HCT116 (cell line): ENCODE data around the gene BEGAIN. TPM values are rescaled to one million over a fixed set of nuclear protein-coding genes. Genes with fewer than 3 reads are reported as not detected.

ENCODE experiments used
- ATAC-seq: fragments of 200-7000 bp; cut with Tn5 transposase; 2 replicates; pipeline ENCODE4 v1.9.1; 2020; ENCODE audit warnings: mild to moderate bottlenecking, moderate library complexity
- BruUV-seq: library from RNA; stranded (reverse); fragments of 400-500 nt; replicated peaks from 2 replicates; lab custom pipeline; 2021; lab: Mats Ljungman, UMichigan
- CTCF ChIA-PET: fragments of 300-600 bp; sonication (Branson Sonifier 250); formaldehyde crosslinking; loops from one replicate; lab custom pipeline; 2021; ENCODE audit warnings: antibody characterized with exemption; lab: Charles Lee
- POLR2A ChIA-PET: fragments of 300-600, 350-600 bp; sonication (Branson Sonifier 250); formaldehyde crosslinking; loops from one replicate; lab custom pipeline; 2021; ENCODE audit warnings: antibody characterized with exemption; lab: Charles Lee
- RAD21 ChIA-PET, 2 experiments: fragments of 300-600 bp; sonication (Branson Sonifier 250); formaldehyde crosslinking; loops; one replicate each; lab custom pipeline; 2023; ENCODE audit warnings: low total read pairs in 2 of 2; ENCODE audit not compliant: uncharacterized antibody in 2 of 2, unreplicated experiment in 2 of 2, low non-redundant PET in 1 of 2; lab: Charles Lee
- DNase-seq: peaks from one replicate; pipeline ENCODE4 v3.0.0-alpha.2; 2010; ENCODE audit warnings: low read depth, low spot score
- H2AFZ ChIP-seq: fragments of 200-600 bp; shearing (Covaris generic), sonication (generic); 2 replicates; pipeline ENCODE4 v1.6.1; 2017; ENCODE audit warnings: low read depth, mixed run types, mixed read lengths, antibody characterized with exemption, low read length; ENCODE audit not compliant: poor library complexity, severe bottlenecking
- H3K27ac ChIP-seq: 2 replicates; pipeline ENCODE4 v1.5.1; 2012; ENCODE audit warnings: low read depth, low read length
- H3K27me3 ChIP-seq: fragments of 200-600 bp; sonication (generic); 2 replicates; pipeline ENCODE4 v1.6.1; 2016; ENCODE audit warnings: mixed run types, low read length, mixed read lengths; ENCODE audit not compliant: insufficient read depth
- H3K36me3 ChIP-seq, 2 experiments: fragments of 200-500 bp in 1 of 2; fragments of 200-600 bp in 1 of 2; sonication (Bioruptor generic) in 1 of 2; sonication (generic) in 1 of 2; 2 replicates each; pipeline versions ENCODE4 v1.5.1 to v1.6.1; 2014 to 2016; ENCODE audit warnings: low read length in 2 of 2, inconsistent platforms in 1 of 2, mixed read lengths in 1 of 2, mixed run types in 1 of 2; ENCODE audit not compliant: insufficient read depth in 2 of 2, control insufficient read depth in 1 of 2
- H3K4me1 ChIP-seq, 2 experiments: fragments of 200-600 bp in 1 of 2; sonication (generic) in 1 of 2; 2 replicates each; pipeline versions ENCODE4 v1.5.1 to v1.6.1; 2012 to 2017; ENCODE audit warnings: low read length in 2 of 2, inconsistent platforms in 1 of 2, mild to moderate bottlenecking in 1 of 2, mixed read lengths in 1 of 2, mixed run types in 1 of 2, moderate library complexity in 1 of 2; ENCODE audit not compliant: insufficient read depth in 2 of 2, control insufficient read depth in 1 of 2
- H3K4me2 ChIP-seq: fragments of 200-600 bp; sonication (generic); 2 replicates; pipeline ENCODE4 v1.6.1; 2017; ENCODE audit warnings: mixed run types, low read length, mixed read lengths
- H3K4me3 ChIP-seq, 2 experiments: fragments of 200-600 bp in 1 of 2; sonication (generic) in 1 of 2; replicated peaks in 1 of 2; 2 replicates each; pipeline ENCODE4 v1.5.1; 2011 to 2016; ENCODE audit warnings: low read length in 2 of 2, control low read depth in 1 of 2, low read depth in 1 of 2, mild to moderate bottlenecking in 1 of 2, mixed read lengths in 1 of 2, mixed run types in 1 of 2
- H3K79me2 ChIP-seq: fragments of 200-600 bp; sonication (generic); 2 replicates; pipeline ENCODE4 v1.6.1; 2017; ENCODE audit warnings: mild to moderate bottlenecking, mixed run types, low read length, moderate library complexity, mixed read lengths; ENCODE audit not compliant: insufficient read depth
- H3K9ac ChIP-seq: fragments of 200-600 bp; sonication (generic); 2 replicates; pipeline ENCODE4 v1.6.1; 2016; ENCODE audit warnings: low read length, mixed read lengths
- H3K9me2 ChIP-seq: fragments of 200-600 bp; sonication (generic), shearing (Covaris generic); 2 replicates; pipeline ENCODE4 v1.6.1; 2017; ENCODE audit warnings: mixed run types, mild to moderate bottlenecking, moderate library complexity; ENCODE audit not compliant: insufficient read depth
- H3K9me3 ChIP-seq, 2 experiments: fragments of 200-500 bp in 1 of 2; fragments of 200-600 bp in 1 of 2; sonication (Bioruptor generic) in 1 of 2; sonication (generic) in 1 of 2; 2 replicates each; pipeline ENCODE4 v1.6.1; 2014 to 2017; ENCODE audit warnings: low read length in 2 of 2, mixed read lengths in 2 of 2, inconsistent platforms in 1 of 2, low read depth in 1 of 2, mild to moderate bottlenecking in 1 of 2, mixed run types in 1 of 2, moderate library complexity in 1 of 2; ENCODE audit not compliant: control insufficient read depth in 1 of 2, insufficient read depth in 1 of 2
- H4K20me1 ChIP-seq: fragments of 200-600 bp; sonication (generic), shearing (Covaris generic); 2 replicates; pipeline ENCODE4 v1.6.1; 2017; ENCODE audit warnings: mixed run types, mild to moderate bottlenecking, moderate library complexity; ENCODE audit not compliant: insufficient read depth
- CEBPB ChIP-seq: IDR thresholded peaks from 2 replicates; pipeline ENCODE4 v1.6.1; 2012; ENCODE audit warnings: low read depth
- CTCF ChIP-seq, 3 experiments: fragments of 200-600 bp in 1 of 3; sonication (generic) in 1 of 3; IDR thresholded peaks in 2 of 3; conservative IDR thresholded peaks in 1 of 3; 2 replicates each; pipeline ENCODE4 v1.5.1; 2012 to 2017; ENCODE audit warnings: low read depth in 2 of 3, low read length in 2 of 3, antibody characterized with exemption in 1 of 3, borderline replicate concordance in 1 of 3, control low read depth in 1 of 3, mild to moderate bottlenecking in 1 of 3, mixed read lengths in 1 of 3, mixed run types in 1 of 3, moderate library complexity in 1 of 3; ENCODE audit not compliant: insufficient read depth in 1 of 3
- EGR1 ChIP-seq: IDR thresholded peaks from 2 replicates; pipeline ENCODE4 v1.6.1; 2012; ENCODE audit warnings: low read depth
- ELF1 ChIP-seq: IDR thresholded peaks from 2 replicates; pipeline ENCODE4 v1.6.1; 2012; ENCODE audit warnings: low read depth, borderline replicate concordance
- EZH2 ChIP-seq: fragments of 200-600 bp; sonication (generic); IDR thresholded peaks from 2 replicates; pipeline ENCODE4 v1.6.1; 2017; ENCODE audit warnings: antibody characterized with exemption, mixed run types
- FOSL1 ChIP-seq: IDR thresholded peaks from 2 replicates; pipeline ENCODE4 v1.6.1; 2012; ENCODE audit warnings: low read depth
- JUND ChIP-seq: IDR thresholded peaks from 2 replicates; pipeline ENCODE4 v1.6.1; 2012
- POLR2A ChIP-seq: IDR thresholded peaks from 2 replicates; pipeline ENCODE4 v1.7.0; 2011; ENCODE audit warnings: borderline replicate concordance; ENCODE audit not compliant: insufficient read depth, insufficient read length; ENCODE audit errors: extremely low read depth
- POLR2AphosphoS5 ChIP-seq: IDR thresholded peaks from 2 replicates; pipeline ENCODE4 v1.6.1; 2011; ENCODE audit warnings: mild to moderate bottlenecking, low read depth, low read length, moderate library complexity
- RAD21 ChIP-seq: IDR thresholded peaks from 2 replicates; pipeline ENCODE4 v1.6.1; 2012; ENCODE audit warnings: low read depth, mild to moderate bottlenecking
- REST ChIP-seq: IDR thresholded peaks from 2 replicates; pipeline ENCODE4 v1.6.1; 2012; ENCODE audit warnings: low read depth
- SP1 ChIP-seq: IDR thresholded peaks from 2 replicates; pipeline ENCODE4 v1.6.1; 2012; ENCODE audit warnings: low read depth
- SRF ChIP-seq: IDR thresholded peaks from 2 replicates; pipeline ENCODE4 v1.6.1; 2012; ENCODE audit warnings: low read depth
- TCF7L2 ChIP-seq: IDR thresholded peaks from 2 replicates; pipeline ENCODE4 v1.7.0; 2011; ENCODE audit warnings: borderline replicate concordance, inconsistent platforms; ENCODE audit not compliant: insufficient read depth, insufficient read length; ENCODE audit errors: extremely low read depth
- YY1 ChIP-seq: IDR thresholded peaks from 2 replicates; pipeline ENCODE4 v1.6.1; 2011; ENCODE audit warnings: low read length, low read depth, moderate library complexity, mild to moderate bottlenecking; ENCODE audit not compliant: insufficient replicate concordance; ENCODE audit errors: extremely low read depth
- ZNF274 ChIP-seq: fragments of 200-500 bp; sonication (Bioruptor generic); IDR thresholded peaks from 2 replicates; pipeline ENCODE4 v1.6.1; 2014; ENCODE audit warnings: mild to moderate bottlenecking, low read depth, low read length, inconsistent platforms
- intact Hi-C: fragments of 100-400 bp; cut with micrococcal nuclease; formaldehyde crosslinking; loops from 2 replicates; pipeline ENCODE4 v1.10.0; 2022
- total RNA-seq: library from RNA; stranded (reverse); gene quantifications from one replicate; pipeline ENCODE4 v1.2.1, GENCODE V29; 2021; ENCODE audit not compliant: unreplicated experiment
- TF ChIP-seq, protein P1 (sequence below): IDR thresholded peaks from 2 replicates; pipeline ENCODE4 v1.6.1; 2012

BEGAIN gene
- total RNA-seq, 1 experiment from 2014 or later = 8.5 TPM

DNA sequence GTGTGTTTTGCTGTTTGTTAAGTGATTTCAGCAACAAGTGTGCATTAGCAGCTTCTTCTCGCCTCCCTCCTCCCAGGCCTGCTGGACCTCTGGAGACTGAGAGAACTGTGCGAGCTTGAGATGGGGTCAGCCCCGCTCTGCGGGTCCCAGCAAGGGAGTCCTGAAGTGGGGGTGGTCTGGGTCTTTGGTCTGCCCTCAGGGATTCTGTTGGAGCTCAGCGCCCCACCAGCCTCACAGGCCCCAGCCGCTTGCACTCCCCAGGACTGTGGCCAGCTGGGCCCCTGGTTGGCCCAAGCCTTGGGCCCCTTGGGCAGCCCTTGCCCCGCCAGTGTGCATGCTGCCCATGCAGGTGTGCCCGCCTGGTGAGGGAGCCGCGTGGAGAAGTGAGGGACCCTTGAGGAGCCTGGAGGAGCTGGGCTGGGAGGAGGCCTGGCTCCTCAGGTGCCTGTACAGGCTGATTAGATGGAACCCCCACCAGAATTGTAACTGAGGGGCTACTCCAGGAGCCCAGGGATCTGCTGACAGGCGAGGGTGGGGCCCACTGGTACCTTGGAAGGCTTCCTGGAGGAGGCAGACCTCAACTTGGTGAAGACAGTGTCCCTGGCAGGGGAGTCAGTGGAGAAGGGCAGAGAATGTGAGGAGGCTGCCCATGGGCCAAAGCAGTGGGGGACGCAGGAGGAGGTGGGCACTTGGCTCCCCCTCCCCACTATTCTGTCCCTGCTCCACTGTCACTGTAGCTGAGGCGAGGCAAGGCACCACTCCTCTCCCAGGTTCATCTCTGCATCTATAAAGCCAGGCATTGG lies 56.7 kb downstream of the BEGAIN start:
- no peak for ATAC-seq
- no TSS peak for BruUV-seq
- DNase-seq = no peak
- Histone ChIP-seq H3K4me3 (no peak overlapping the region), H3K36me3 (no peaks in the 10 kb centered on the region), H3K4me2 (no peak overlapping the region), H3K4me1 (peaks cover 4 to 13% of the 10 kb centered on the region in 2 experiments; a peak in 3 of 4 replicates), H2AFZ (no peak overlapping the region), H3K27ac (no peak overlapping the region), H3K9me2 (no peaks in the 10 kb centered on the region), H3K9me3 (no peaks in the 10 kb centered on the region), H3K79me2 (no peaks in the 10 kb centered on the region), H4K20me1 (no peaks in the 10 kb centered on the region), H3K27me3 (no peaks in the 10 kb centered on the region), H3K9ac (no peak overlapping the region)
- ChIA-PET RAD21 (no interaction called here), CTCF (no interaction called here), POLR2A (no interaction called here)
- intact Hi-C loops = no loop called here
- TF ChIP-seq ELF1 = no peak
- no peak for TF ChIP-seq SRF
- no peak for TF ChIP-seq RAD21
- no peak for TF ChIP-seq CTCF (IDR thresholded peaks at IDR 0.05 in 2 of 3, conservative IDR thresholded peaks at IDR 0.05 in 1 of 3; ENCODE audit: borderline replicate concordance in 1 of 3, insufficient read depth in 1 of 3, low read depth in 2 of 3, low read length in 2 of 3)
- TF ChIP-seq EGR1 = no peak
- no peak for TF ChIP-seq CEBPB
- TF ChIP-seq SP1 = no peak
- TF ChIP-seq, protein P1, sequence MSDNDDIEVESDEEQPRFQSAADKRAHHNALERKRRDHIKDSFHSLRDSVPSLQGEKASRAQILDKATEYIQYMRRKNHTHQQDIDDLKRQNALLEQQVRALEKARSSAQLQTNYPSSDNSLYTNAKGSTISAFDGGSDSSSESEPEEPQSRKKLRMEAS = no peak
- TF ChIP-seq TCF7L2 = no peak
- no peak for TF ChIP-seq REST
- TF ChIP-seq POLR2A = no peak
- TF ChIP-seq JUND = no peak
- TF ChIP-seq YY1 = no peak
- no peak for TF ChIP-seq FOSL1
- no peak for TF ChIP-seq ZNF274
- no peak for TF ChIP-seq EZH2
- no peak for TF ChIP-seq POLR2AphosphoS5
